Memory B cell (primary cell): ENCODE data around the gene PARVB.
A peak's percentile ranks its signal among the peaks of the same experiment; 100 is the strongest.

ENCODE experiments used
- ATAC-seq: fragments of 150-1000 bp; cut with Tn5 transposase; 2 replicates; pipeline ENCODE4 v1.10.0; 2021; ENCODE audit warnings: low read depth, mild to moderate bottlenecking, moderate library complexity
- DNase-seq, 2 donors: peaks; one replicate each; pipeline ENCODE4 v3.0.0; 2022; ENCODE audit warnings: low spot score in 2 of 2
- H3K27ac Mint-ChIP-seq: one replicate; pipeline ENCODE4 v1.8.0; 2022; ENCODE audit warnings: mild to moderate bottlenecking, moderate library complexity, mixed read lengths
- H3K27me3 Mint-ChIP-seq: one replicate; pipeline ENCODE4 v1.8.0; 2022; ENCODE audit warnings: mixed read lengths
- H3K36me3 Mint-ChIP-seq: one replicate; pipeline ENCODE4 v1.8.0; 2022; ENCODE audit warnings: mild to moderate bottlenecking, mixed read lengths
- H3K4me1 Mint-ChIP-seq: one replicate; pipeline ENCODE4 v1.8.0; 2022; ENCODE audit warnings: mixed read lengths
- H3K4me3 Mint-ChIP-seq: one replicate; pipeline ENCODE4 v1.8.0; 2022; ENCODE audit warnings: mild to moderate bottlenecking, moderate library complexity, mixed read lengths
- H3K9me3 Mint-ChIP-seq: one replicate; pipeline ENCODE4 v1.8.0; 2022; ENCODE audit warnings: mixed read lengths

PARVB gene

DNA sequence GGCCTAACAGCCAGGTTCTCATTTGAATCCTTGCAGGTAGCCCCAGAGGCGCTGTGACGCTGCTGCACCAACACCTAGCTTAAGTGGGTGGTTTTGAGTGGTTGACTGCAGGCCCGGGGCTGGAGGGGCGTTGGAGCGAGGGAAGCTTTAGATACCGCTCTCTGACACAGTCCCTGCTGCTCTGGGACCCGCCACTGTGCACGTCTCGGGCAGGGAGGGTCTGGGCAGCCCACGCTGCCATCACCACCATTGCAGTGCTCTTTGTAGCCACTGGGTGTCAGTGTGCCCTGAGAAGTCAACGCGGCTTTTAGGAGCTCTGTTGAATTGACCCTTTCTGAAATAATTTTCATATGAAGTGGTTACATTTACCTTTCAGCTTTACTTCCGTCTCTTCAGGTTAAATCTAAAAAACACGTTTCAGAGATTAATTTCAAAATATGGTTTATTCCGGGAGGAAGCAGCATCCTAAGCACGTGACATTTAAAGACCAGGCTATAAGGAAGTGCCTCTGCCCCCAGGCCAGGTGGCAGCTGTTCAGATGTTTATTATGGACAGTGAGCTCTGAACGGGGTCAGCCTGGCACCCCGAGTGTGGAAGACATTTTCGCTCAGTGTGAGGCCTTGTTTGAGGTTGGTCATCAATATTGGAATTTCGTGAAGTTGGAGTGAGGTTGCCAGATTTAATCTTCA is 30.9 kb upstream of the PARVB start:
- peak overlapping the region; percentile 79 for H3K27ac Mint-ChIP-seq
- peaks cover 32% of the 10 kb centered on the region for H3K4me1 Mint-ChIP-seq
- peak; percentile 65 to 70 for DNase-seq
- ATAC-seq = peak; percentile 41
- peaks cover 27% of the 10 kb centered on the region for H3K36me3 Mint-ChIP-seq
- H3K27me3 Mint-ChIP-seq = no peaks in the 10 kb centered on the region
- H3K9me3 Mint-ChIP-seq = no peaks in the 10 kb centered on the region
- H3K4me3 Mint-ChIP-seq = no peak overlapping the region

DNA sequence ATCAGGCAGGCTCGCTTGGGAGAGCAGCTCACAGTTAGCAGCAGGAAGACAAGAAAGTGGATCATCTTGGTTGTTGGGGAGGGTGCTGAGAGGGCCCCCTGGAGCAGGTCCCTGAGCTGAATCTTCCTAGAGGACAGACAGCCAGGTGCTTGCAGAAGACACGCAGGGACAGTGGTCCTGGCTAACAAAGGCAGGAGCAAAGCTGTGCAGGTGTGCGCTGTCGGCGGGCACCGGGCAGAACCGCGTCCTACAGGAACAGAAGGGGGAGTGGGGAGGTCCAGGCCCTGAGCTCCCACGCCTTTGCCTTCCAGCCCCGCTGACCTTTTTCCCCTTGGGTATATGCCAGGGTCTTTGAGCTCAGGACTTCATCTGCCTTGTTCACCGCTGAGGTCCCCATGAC is 30.1 kb upstream of the PARVB start:
- Mint-ChIP-seq H3K27ac (peak overlapping the region; percentile 99), H3K36me3 (peaks cover 26% of the 10 kb centered on the region)

DNA sequence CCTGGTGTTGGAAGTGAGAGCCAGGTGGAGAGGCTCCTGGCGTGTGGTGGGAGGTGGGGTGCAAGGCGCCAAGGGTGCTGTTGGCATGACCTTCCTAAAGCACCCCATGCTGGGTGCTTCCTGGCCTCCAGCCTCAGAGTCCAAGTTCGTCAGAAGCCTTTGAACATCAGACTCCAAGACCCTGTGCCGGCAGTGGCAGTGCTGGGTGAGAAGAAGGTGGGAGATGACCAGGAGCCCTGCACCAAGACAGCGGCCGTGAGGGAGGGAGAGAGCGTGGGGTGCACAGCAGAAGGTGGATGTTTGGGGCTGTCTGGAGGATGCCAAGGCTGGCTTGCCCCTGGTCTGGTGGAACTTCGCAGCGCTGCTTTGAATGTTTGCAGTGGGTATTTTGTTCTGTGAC is 29.7 kb upstream of the PARVB start:
- H3K4me3 Mint-ChIP-seq = peak overlapping the region; percentile 15
- no peak for ATAC-seq
- H3K9me3 Mint-ChIP-seq = no peaks in the 10 kb centered on the region
- peaks cover 24% of the 10 kb centered on the region for H3K36me3 Mint-ChIP-seq
- peaks cover 32% of the 10 kb centered on the region for H3K4me1 Mint-ChIP-seq
- no peak for DNase-seq
- H3K27me3 Mint-ChIP-seq = no peaks in the 10 kb centered on the region
- peak overlapping the region; percentile 99 for H3K27ac Mint-ChIP-seq

More for the DNA sequence above, 30.1 kb upstream of the PARVB start:
- no peak overlapping the region for H3K4me3 Mint-ChIP-seq
- no peak for DNase-seq
- no peak for ATAC-seq
- peaks cover 32% of the 10 kb centered on the region for H3K4me1 Mint-ChIP-seq
- no peaks in the 10 kb centered on the region for H3K9me3 Mint-ChIP-seq
- H3K27me3 Mint-ChIP-seq = no peaks in the 10 kb centered on the region

DNA sequence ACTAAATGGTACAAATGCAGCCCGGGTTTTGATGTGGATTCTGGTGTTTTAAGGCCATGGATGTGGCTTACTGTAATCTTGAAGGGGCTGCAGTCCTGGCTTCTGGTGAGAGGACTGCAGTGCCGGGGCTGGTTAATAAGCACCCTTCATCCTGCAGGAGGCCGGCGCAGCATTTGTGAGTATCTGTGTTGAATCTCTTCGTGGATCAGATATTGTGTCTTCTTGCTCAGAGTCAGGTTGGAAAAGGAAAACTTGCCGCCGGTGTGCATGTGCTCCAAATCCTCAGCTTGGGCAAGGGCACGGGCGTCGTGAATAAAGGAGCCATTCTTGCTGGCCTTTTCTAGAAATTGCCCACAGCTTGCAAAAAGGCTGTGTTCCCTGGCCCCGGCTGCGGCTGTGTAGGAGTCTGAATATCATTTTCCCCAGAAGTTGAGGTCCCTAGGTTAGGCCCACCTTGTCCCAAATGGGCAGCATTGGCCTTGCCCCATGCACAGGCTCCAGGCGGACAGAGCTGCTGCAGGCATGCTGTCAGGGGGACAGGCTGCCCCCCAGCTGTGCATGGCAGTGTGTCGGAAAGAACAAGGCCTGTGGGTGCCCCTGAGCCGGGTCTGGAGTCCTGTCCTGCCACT is 28.9 kb upstream of the PARVB start:
- Mint-ChIP-seq H3K27ac (peak overlapping the region; percentile 99), H3K27me3 (no peaks in the 10 kb centered on the region), H3K9me3 (no peaks in the 10 kb centered on the region), H3K36me3 (peaks cover 18% of the 10 kb centered on the region), H3K4me1 (peaks cover 32% of the 10 kb centered on the region), H3K4me3 (peak overlapping the region; percentile 95)
- DNase-seq (no peak), ATAC-seq (no peak)

DNA sequence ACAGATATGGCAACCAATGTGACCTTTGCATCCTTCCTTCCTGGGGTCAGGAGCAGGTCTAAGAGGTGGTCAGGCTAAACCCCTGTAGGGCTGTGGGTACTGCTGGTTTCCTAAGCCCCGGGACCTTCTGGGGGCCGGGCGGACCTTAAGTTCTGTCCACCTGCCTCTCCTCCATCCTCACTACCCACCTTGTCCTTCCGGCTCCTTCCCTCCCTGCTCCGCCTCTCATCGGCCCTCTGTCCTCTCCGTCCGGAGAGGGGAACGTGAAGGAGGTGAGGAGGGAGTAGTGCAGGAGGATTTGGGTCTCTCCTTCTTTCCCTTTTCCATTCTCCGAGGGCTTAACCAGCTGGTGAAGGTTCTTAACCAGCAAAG is 28.3 kb upstream of the PARVB start:
- no peak for ATAC-seq
- H3K27me3 Mint-ChIP-seq = no peaks in the 10 kb centered on the region
- no peak for DNase-seq
- peak overlapping the region; percentile 99 for H3K27ac Mint-ChIP-seq
- H3K4me1 Mint-ChIP-seq = peaks cover 32% of the 10 kb centered on the region
- H3K4me3 Mint-ChIP-seq = peak overlapping the region; percentile 95
- H3K36me3 Mint-ChIP-seq = peaks cover 18% of the 10 kb centered on the region
- no peaks in the 10 kb centered on the region for H3K9me3 Mint-ChIP-seq

DNA sequence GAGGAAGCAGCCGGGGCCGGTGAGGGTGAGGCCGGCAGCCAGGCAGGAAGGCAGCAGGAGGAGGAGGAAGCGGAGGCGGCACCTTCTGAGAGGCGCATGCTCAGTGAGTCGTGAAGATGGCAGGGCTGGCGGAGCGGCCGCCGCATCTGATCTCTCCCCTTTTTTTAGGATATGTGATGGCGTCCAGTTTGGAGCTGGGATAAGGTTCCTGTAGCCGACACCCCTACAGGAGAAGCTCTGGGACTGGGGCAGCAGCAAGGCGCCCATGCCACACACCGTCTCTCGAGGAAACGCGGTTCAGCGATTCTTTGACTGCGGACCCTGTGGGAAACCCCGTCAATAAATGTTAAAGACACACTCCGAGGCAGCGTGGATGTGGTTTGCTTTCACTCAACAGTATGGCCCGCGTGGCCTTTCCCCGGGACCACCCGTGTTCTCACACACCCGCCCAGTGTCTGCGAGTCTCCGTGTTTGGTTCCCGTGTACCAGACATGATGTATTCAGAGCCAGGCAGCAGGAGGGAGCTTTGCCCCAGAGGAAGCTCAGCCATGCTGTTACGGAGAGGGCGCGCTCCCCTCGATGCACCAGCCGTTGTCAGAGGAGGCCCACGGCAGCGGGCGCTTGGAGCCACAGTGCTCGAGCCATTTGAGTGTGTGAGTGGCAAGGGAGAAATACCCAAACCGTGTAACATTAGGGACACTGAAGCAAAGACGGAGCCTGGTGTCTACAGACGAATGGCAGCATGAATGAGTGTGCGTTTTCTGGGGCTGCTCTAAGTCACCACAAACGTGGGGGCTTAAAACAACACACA is 27.7 kb upstream of the PARVB start:
- DNase-seq (peak; percentile 69 to 72), ATAC-seq (peak; percentile 84)
- Mint-ChIP-seq H3K27me3 (no peaks in the 10 kb centered on the region), H3K27ac (peak overlapping the region; percentile 99), H3K36me3 (peaks cover 18% of the 10 kb centered on the region), H3K4me1 (peaks cover 32% of the 10 kb centered on the region), H3K9me3 (no peaks in the 10 kb centered on the region), H3K4me3 (peak overlapping the region; percentile 95)

DNA sequence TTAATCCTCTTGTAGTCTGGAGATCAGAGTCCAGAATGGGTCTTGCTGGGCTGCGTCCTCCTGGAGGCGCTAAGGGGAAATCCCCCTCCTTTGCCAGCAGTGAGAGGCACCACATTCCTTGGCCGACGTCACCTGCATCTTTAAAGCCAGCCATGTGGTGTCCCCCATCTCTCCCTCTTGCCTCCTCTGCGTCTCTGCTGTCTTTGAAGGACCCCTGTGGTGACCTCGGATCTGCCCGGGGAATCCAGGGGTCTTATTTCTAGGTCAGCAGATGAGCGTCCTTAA is 27.2 kb upstream of the PARVB start:
- Mint-ChIP-seq H3K9me3 (no peaks in the 10 kb centered on the region), H3K36me3 (peaks cover 14% of the 10 kb centered on the region), H3K4me3 (peak overlapping the region; percentile 95), H3K4me1 (peaks cover 32% of the 10 kb centered on the region), H3K27ac (peak overlapping the region; percentile 99), H3K27me3 (no peaks in the 10 kb centered on the region)
- ATAC-seq = no peak
- DNase-seq = no peak

DNA sequence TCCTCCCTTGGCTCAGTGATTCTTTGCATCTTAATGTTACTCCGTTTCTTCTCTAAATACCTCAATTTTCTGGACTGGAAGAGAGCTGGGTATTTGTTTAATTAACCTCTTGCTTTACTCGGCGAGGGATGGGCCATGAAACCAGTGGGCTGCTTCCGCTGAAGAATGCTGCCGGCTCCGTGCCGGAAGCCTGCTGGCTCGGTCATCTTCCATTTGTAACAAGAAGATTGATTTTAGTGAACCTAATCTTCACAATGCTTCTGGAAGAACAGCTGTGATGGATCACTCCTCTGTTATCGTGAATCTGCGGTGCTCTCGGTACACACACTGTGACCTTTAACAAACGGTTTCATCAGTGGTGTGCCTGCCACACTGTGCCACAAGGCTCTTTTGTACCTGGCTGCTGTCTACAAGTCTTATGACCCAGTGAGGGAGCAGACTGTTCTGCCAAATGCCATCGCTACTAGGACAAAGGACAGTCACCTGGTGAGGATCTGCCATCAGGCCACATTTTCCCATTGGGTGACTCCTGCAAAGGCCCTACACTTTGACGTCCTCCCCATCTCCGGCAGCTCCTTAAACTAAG is 25.3 kb upstream of the PARVB start:
- no peak for ATAC-seq
- Mint-ChIP-seq H3K27me3 (no peaks in the 10 kb centered on the region), H3K4me1 (peaks cover 23% of the 10 kb centered on the region), H3K4me3 (no peak overlapping the region), H3K9me3 (no peaks in the 10 kb centered on the region), H3K27ac (no peak overlapping the region), H3K36me3 (peaks cover 8% of the 10 kb centered on the region)
- DNase-seq = no peak

DNA sequence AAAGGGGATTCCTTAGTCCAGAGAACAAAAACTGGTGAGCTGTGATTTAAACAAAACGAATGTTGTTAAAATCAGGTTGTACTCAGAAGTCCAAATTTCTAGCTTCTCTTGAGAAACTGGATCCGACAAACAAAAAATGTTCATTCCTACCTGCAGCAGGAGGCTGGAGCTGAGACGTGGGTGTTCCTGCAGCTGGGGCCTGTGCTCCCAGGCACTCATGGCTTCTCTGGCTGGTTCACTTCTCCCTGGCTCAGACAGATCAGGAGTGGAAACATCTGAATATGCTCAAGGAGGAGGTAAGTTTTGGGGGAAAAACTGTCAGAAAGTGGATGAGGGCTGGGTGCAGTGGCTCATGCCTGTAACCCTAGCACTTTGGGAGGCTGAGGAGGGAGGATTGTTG is 24.7 kb upstream of the PARVB start:
- DNase-seq = no peak
- H3K36me3 Mint-ChIP-seq = peaks cover 8% of the 10 kb centered on the region
- no peaks in the 10 kb centered on the region for H3K9me3 Mint-ChIP-seq
- no peak overlapping the region for H3K27ac Mint-ChIP-seq
- ATAC-seq = no peak
- no peaks in the 10 kb centered on the region for H3K27me3 Mint-ChIP-seq
- peaks cover 22% of the 10 kb centered on the region for H3K4me1 Mint-ChIP-seq
- H3K4me3 Mint-ChIP-seq = no peak overlapping the region

DNA sequence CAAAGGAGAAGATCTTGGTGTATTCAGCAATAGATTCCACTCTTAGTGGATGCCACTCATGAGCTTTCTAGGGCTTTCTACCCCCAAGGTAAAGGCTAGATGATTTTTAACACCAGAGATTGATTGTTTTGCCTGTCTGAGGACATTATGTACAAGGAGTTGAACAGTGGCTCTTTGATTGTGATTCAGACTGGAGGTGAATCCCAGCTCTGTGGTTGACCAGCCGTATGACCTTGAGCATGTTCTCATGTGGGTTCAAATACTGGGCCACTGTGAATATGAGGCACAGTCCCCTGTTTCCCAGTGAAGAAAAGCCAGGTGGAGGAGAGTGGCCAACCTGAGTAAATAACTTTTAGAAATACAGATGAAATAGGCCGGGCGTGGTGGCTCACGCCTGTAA is 24.0 kb upstream of the PARVB start:
- no peak overlapping the region for H3K4me3 Mint-ChIP-seq
- H3K27ac Mint-ChIP-seq = no peak overlapping the region
- ATAC-seq (no peak), DNase-seq (no peak)
- no peaks in the 10 kb centered on the region for H3K9me3 Mint-ChIP-seq
- peaks cover 19% of the 10 kb centered on the region for H3K4me1 Mint-ChIP-seq
- H3K36me3 Mint-ChIP-seq = peaks cover 7% of the 10 kb centered on the region
- no peaks in the 10 kb centered on the region for H3K27me3 Mint-ChIP-seq

DNA sequence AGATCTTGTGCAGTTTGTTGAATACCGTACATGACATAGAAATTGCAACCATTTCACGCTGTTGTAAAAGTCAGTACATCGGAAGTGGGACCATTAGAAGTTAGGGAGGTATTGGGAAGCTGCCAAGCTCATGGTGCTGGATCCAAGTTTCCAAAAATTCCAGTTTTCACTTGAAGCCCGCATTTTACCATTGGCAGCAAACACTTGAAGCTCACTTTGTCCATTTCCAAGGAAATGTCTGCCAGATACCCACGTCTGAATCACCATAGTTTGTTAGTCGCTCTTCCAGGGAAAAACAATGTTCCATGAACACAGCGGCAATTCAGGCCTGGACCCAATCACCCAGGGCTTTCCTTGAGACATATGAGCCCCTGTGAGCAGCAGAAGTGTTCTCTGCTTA is 22.6 kb upstream of the PARVB start:
- Mint-ChIP-seq H3K9me3 (peaks cover 2% of the 10 kb centered on the region), H3K4me1 (peaks cover 9% of the 10 kb centered on the region), H3K27ac (no peak overlapping the region), H3K4me3 (no peak overlapping the region), H3K27me3 (no peaks in the 10 kb centered on the region), H3K36me3 (peaks cover 5% of the 10 kb centered on the region)
- no peak for ATAC-seq
- DNase-seq = no peak

DNA sequence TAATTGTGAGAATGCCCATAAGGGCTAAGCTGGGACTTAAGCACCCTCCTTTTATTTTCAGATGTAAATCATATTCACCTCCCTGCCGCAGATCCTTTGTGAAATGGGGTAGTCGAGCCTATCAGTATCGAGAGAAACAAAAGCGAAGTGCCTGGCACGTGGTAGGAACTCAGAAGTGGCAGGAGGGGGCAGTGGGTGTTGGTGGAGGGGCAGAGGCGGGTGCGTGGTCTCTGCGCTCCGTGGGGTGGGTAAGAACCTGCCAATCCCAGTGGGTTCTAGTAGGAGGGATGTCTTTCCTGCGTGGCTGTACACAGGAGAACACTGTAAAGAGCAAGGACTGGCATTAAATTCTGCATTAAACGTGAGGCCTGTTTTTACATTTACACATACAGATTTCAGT is 21.8 kb upstream of the PARVB start:
- Mint-ChIP-seq H3K4me3 (no peak overlapping the region), H3K9me3 (peaks cover 2% of the 10 kb centered on the region), H3K27me3 (no peaks in the 10 kb centered on the region), H3K27ac (no peak overlapping the region), H3K36me3 (peaks cover 5% of the 10 kb centered on the region), H3K4me1 (peaks cover 2% of the 10 kb centered on the region)
- DNase-seq (no peak), ATAC-seq (no peak)

DNA sequence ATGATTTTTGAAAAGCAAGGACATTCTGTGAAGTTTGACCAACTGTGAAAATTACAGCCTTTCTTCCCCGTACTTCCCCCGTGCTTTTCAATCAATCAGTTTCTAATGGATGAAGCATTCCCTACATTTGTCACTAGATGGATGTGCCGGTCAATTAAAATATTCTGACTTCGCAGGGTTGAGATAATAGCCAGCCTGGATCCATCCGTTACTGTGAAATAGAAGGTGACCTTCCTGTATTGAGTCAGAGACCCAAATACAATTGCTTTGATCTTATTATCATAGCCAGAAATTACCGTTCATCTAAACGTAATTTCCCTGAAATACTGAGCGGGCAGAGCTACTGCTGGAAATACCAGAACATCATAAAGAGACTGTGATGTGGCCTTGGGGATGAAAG is 21.1 kb upstream of the PARVB start:
- H3K27ac Mint-ChIP-seq = no peak overlapping the region
- no peak for DNase-seq
- peaks cover 5% of the 10 kb centered on the region for H3K36me3 Mint-ChIP-seq
- no peak for ATAC-seq
- no peaks in the 10 kb centered on the region for H3K27me3 Mint-ChIP-seq
- H3K4me1 Mint-ChIP-seq = peaks cover 2% of the 10 kb centered on the region
- no peak overlapping the region for H3K4me3 Mint-ChIP-seq
- peaks cover 2% of the 10 kb centered on the region for H3K9me3 Mint-ChIP-seq

DNA sequence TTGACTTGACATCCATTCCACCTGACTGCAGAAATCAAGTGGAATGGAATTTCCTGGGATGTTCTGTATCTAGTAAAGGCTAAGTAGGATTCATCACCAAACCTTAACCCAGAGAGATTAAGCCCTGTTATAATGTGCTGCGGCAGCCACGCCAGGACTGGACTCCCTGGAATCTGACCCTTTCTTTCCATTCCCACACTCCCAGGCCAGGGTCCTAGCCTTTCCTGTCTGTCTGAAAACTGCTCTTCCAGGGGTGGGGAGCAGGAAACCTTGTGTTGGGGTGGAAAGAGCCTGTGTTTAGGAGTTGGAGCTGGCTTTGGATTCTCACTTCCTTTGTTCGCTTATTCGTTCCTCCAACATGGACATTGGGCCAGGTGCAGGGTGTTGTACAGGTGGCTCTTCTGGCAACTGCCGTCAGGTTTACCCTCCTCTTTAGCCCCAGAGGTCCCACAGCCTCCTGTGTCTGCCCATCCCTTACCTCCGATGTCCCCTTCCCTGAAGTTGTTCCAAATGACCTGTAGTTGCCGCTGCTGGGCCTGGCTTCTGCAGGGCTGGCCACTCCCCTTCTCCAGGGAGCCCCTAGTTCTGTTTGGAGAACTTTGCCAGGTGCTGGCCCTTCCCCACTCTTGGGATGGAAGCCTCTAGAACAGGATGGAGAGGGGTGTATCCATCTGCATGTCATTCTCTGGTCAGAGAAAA is 20.5 kb upstream of the PARVB start:
- peaks cover 2% of the 10 kb centered on the region for H3K9me3 Mint-ChIP-seq

More for the DNA sequence above, 20.5 kb upstream of the PARVB start:
- DNase-seq = no peak
- Mint-ChIP-seq H3K27ac (no peak overlapping the region), H3K36me3 (peaks cover 4% of the 10 kb centered on the region), H3K27me3 (no peaks in the 10 kb centered on the region), H3K4me1 (peaks cover 2% of the 10 kb centered on the region), H3K4me3 (no peak overlapping the region)
- no peak for ATAC-seq
